ENCODE measurements around the gene ADAM8. TPM values are rescaled to one million over a fixed set of nuclear protein-coding genes. Genes with fewer than 3 reads are reported as not detected.

Gene ADAM8
- total RNA-seq, 1 donor from 2014 or later, result 12.0 TPM

GRCh38 chr10:133214468-133215410 lies 61.9 kb downstream of the ADAM8 start:
- no peak for DNase-seq (ENCODE audit: low spot score)

GRCh38 chr10:133213641-133214467 lies 62.8 kb downstream of the ADAM8 start:
- DNase-seq (ENCODE audit: low spot score), result no peak

- no peak for DNase-seq (ENCODE audit: low spot score)
These were observed 63.7 kb downstream of the ADAM8 start for GRCh38 chr10:133212853-133213494.

Small RNAs within 50 kb of the gene (microRNA-seq; reads per million reads assigned to microRNA genes)
- 2.9 reads per million for gene MIR202 (ENCODE audit: borderline number of aligned reads)

Other genes with a start within 250 kb of the ADAM8 start
- gene ADGRA1, start 188.9 kb downstream of the ADAM8 start, total RNA-seq, result not detected
- 0.13 TPM for gene KNDC1, start 116.6 kb downstream of the ADAM8 start, total RNA-seq
- not detected for gene UTF1, start 46.7 kb downstream of the ADAM8 start, total RNA-seq
- 4.0 TPM for gene VENTX, start 39.0 kb downstream of the ADAM8 start, total RNA-seq
- 46.3 TPM for gene TUBGCP2, start 32.0 kb upstream of the ADAM8 start, total RNA-seq
- 32.9 TPM for gene ZNF511, start 32.0 kb upstream of the ADAM8 start, total RNA-seq
- not detected for gene CALY, start 60.0 kb upstream of the ADAM8 start, total RNA-seq
- 1.6 TPM for gene PRAP1, start 70.5 kb upstream of the ADAM8 start, total RNA-seq
- gene FUOM, start 81.2 kb upstream of the ADAM8 start, total RNA-seq, result 19.0 TPM
- gene ECHS1, start 96.5 kb upstream of the ADAM8 start, total RNA-seq, result 188 TPM
- 3.6 TPM for gene PAOX, start 102.4 kb upstream of the ADAM8 start, total RNA-seq
- gene MTG1, start 117.3 kb upstream of the ADAM8 start, total RNA-seq, result 33.3 TPM
- not detected for gene SPRN, start 147.8 kb upstream of the ADAM8 start, total RNA-seq
- gene SCART1, start 177.1 kb upstream of the ADAM8 start, total RNA-seq, result 3.3 TPM